ENCODE measurements around the gene CASK.

Gene CASK

GRCh38 chrX:41885724-41886123 is 37.6 kb downstream of the CASK start:
- TF ChIP-seq CTCF (IDR thresholded peaks at IDR 0.05; ENCODE audit: low read length) (no peak), EZH2 (IDR thresholded peaks at IDR 0.05; ENCODE audit: borderline replicate concordance, low read length) (no peak)
- no peaks in the 10 kb centered on the region for H3F3A ChIP-seq (ENCODE audit: insufficient read depth, low read length)

GRCh38 chrX:41881166-41881565 is 42.2 kb downstream of the CASK start:
- no peak overlapping the region for H2AFZ ChIP-seq (ENCODE audit: low read length)
- H3K9me2 ChIP-seq (ENCODE audit: low read depth, low read length) = no peaks in the 10 kb centered on the region
- no peak overlapping the region for H3K27ac ChIP-seq (ENCODE audit: low read depth, low read length, poor library complexity, severe bottlenecking)
- no peak overlapping the region for H3K9ac ChIP-seq (ENCODE audit: low read length)
- H3K9me3 ChIP-seq (ENCODE audit: low read length) = no peaks in the 10 kb centered on the region
- TF ChIP-seq CTCF (IDR thresholded peaks at IDR 0.05; ENCODE audit: low read length) (no peak), EZH2 (IDR thresholded peaks at IDR 0.05; ENCODE audit: borderline replicate concordance, low read length) (no peak)
- no peaks in the 10 kb centered on the region for H4K20me1 ChIP-seq (ENCODE audit: insufficient read depth, low read length)
- H3K36me3 ChIP-seq (ENCODE audit: insufficient read depth, low read length) = no peaks in the 10 kb centered on the region; the same call in 1 of the 2 replicates
- H3K79me2 ChIP-seq (ENCODE audit: insufficient read depth, low read length) = peaks cover 37% of the 10 kb centered on the region
- H3F3A ChIP-seq (ENCODE audit: insufficient read depth, low read length) = no peaks in the 10 kb centered on the region
- H3K4me3 ChIP-seq (ENCODE audit: low read depth, low read length, poor library complexity, severe bottlenecking) = no peak overlapping the region
- H3K4me2 ChIP-seq (ENCODE audit: low read length) = no peak overlapping the region
- no peaks in the 10 kb centered on the region for H3K4me1 ChIP-seq (ENCODE audit: insufficient read depth, low read length, severe bottlenecking)
- no peaks in the 10 kb centered on the region for H3K27me3 ChIP-seq (ENCODE audit: insufficient read depth, low read length)

More at GRCh38 chrX:41885724-41886123, 37.6 kb downstream of the CASK start:
- Histone ChIP-seq H3K9ac (ENCODE audit: low read length) (no peak overlapping the region), H3K9me3 (ENCODE audit: low read length) (no peaks in the 10 kb centered on the region), H3K4me2 (ENCODE audit: low read length) (no peak overlapping the region), H3K27me3 (ENCODE audit: insufficient read depth, low read length) (no peaks in the 10 kb centered on the region), H4K20me1 (ENCODE audit: insufficient read depth, low read length) (no peaks in the 10 kb centered on the region), H3K4me1 (ENCODE audit: insufficient read depth, low read length, severe bottlenecking) (no peaks in the 10 kb centered on the region), H2AFZ (ENCODE audit: low read length) (no peak overlapping the region), H3K4me3 (ENCODE audit: low read depth, low read length, poor library complexity, severe bottlenecking) (no peak overlapping the region), H3K9me2 (ENCODE audit: low read depth, low read length) (no peaks in the 10 kb centered on the region), H3K36me3 (ENCODE audit: insufficient read depth, low read length) (no peaks in the 10 kb centered on the region; the same call in 1 of the 2 replicates), H3K79me2 (ENCODE audit: insufficient read depth, low read length) (peaks cover 43% of the 10 kb centered on the region), H3K27ac (ENCODE audit: low read depth, low read length, poor library complexity, severe bottlenecking) (no peak overlapping the region)

GRCh38 chrX:41877167-41877566 is 46.2 kb downstream of the CASK start:
- Histone ChIP-seq H3K4me2 (ENCODE audit: low read length) (no peak overlapping the region), H3K4me1 (ENCODE audit: insufficient read depth, low read length, severe bottlenecking) (no peaks in the 10 kb centered on the region), H3K27me3 (ENCODE audit: insufficient read depth, low read length) (no peaks in the 10 kb centered on the region), H3K79me2 (ENCODE audit: insufficient read depth, low read length) (peaks cover 27% of the 10 kb centered on the region), H3K27ac (ENCODE audit: low read depth, low read length, poor library complexity, severe bottlenecking) (no peak overlapping the region), H3K4me3 (ENCODE audit: low read depth, low read length, poor library complexity, severe bottlenecking) (no peak overlapping the region), H2AFZ (ENCODE audit: low read length) (no peak overlapping the region), H3K9me2 (ENCODE audit: low read depth, low read length) (no peaks in the 10 kb centered on the region), H4K20me1 (ENCODE audit: insufficient read depth, low read length) (no peaks in the 10 kb centered on the region), H3F3A (ENCODE audit: insufficient read depth, low read length) (no peaks in the 10 kb centered on the region), H3K9me3 (ENCODE audit: low read length) (no peaks in the 10 kb centered on the region), H3K9ac (ENCODE audit: low read length) (no peak overlapping the region), H3K36me3 (ENCODE audit: insufficient read depth, low read length) (no peaks in the 10 kb centered on the region; the same call in 1 of the 2 replicates)
- no peak for TF ChIP-seq CTCF (IDR thresholded peaks at IDR 0.05; ENCODE audit: low read length)
- no peak for TF ChIP-seq EZH2 (IDR thresholded peaks at IDR 0.05; ENCODE audit: borderline replicate concordance, low read length)

All from OCI-LY1 (cell line).